Fibroblast of lung (primary cell): ENCODE results near the gene ERP44. TPM values are rescaled to one million over a fixed set of nuclear protein-coding genes. Genes with fewer than 3 reads are reported as not detected.

Experiments used
- DNase-seq, 2 donors: peaks; one replicate each; pipeline versions ENCODE4 v3.0.0 to v3.0.0-alpha.2; 2010; ENCODE audit warnings: low read depth in 2 of 2
- H2AFZ ChIP-seq: 2 replicates; pipeline ENCODE4 v1.5.1; 2012; ENCODE audit warnings: low read length, control low read depth, inconsistent platforms
- H3K27ac ChIP-seq: 2 replicates; pipeline ENCODE4 v1.5.1; 2011; ENCODE audit warnings: low read length, control low read depth; ENCODE audit not compliant: insufficient read depth
- H3K27me3 ChIP-seq: 2 replicates; pipeline ENCODE4 v1.5.1; 2011; ENCODE audit warnings: mild to moderate bottlenecking, low read length; ENCODE audit not compliant: control insufficient read depth, insufficient read depth
- H3K36me3 ChIP-seq: 2 replicates; pipeline ENCODE4 v1.5.1; 2011; ENCODE audit warnings: low read length; ENCODE audit not compliant: control insufficient read depth, insufficient read depth
- H3K4me1 ChIP-seq: 2 replicates; pipeline ENCODE4 v1.5.1; 2011; ENCODE audit warnings: low read length; ENCODE audit not compliant: control insufficient read depth, insufficient read depth; ENCODE audit errors: extremely low read depth
- H3K4me2 ChIP-seq: 2 replicates; pipeline ENCODE4 v1.5.1; 2011; ENCODE audit warnings: low read length, control low read depth; ENCODE audit not compliant: insufficient read depth; ENCODE audit errors: extremely low read depth
- H3K4me3 ChIP-seq, 4 experiments: fragments of 200-600 bp in 1 of 4; sonication (generic) in 1 of 4; replicated peaks in 1 of 4; 2 replicates each; pipeline ENCODE4 v1.5.1; 2011 to 2016; ENCODE audit warnings: low read length in 4 of 4, low read depth in 3 of 4, mild to moderate bottlenecking in 3 of 4, control low read depth in 2 of 4, inconsistent platforms in 1 of 4, mixed read lengths in 1 of 4; ENCODE audit not compliant: insufficient read depth in 1 of 4; ENCODE audit errors: control extremely low read depth in 1 of 4
- H3K79me2 ChIP-seq: 2 replicates; pipeline ENCODE4 v1.5.1; 2012; ENCODE audit warnings: mild to moderate bottlenecking, low read length, inconsistent platforms; ENCODE audit not compliant: control insufficient read depth, insufficient read depth
- H3K9ac ChIP-seq: 2 replicates; pipeline ENCODE4 v1.5.1; 2011; ENCODE audit warnings: mild to moderate bottlenecking, low read length, control low read depth; ENCODE audit not compliant: insufficient read depth
- H3K9me3 ChIP-seq: 2 replicates; pipeline ENCODE4 v1.5.1; 2012; ENCODE audit warnings: low read depth, low read length; ENCODE audit not compliant: control insufficient read depth, insufficient read depth
- H4K20me1 ChIP-seq: 2 replicates; pipeline ENCODE4 v1.5.1; 2011; ENCODE audit warnings: low read length; ENCODE audit not compliant: control insufficient read depth, insufficient read depth; ENCODE audit errors: extremely low read depth
- EZH2 ChIP-seq: IDR thresholded peaks from 2 replicates; pipeline ENCODE4 v1.5.1; 2012; ENCODE audit warnings: low read length, control low read depth, mild to moderate bottlenecking; ENCODE audit errors: missing control alignments
- polyA plus RNA-seq, 2 donors: library from polyadenylated mRNA; depleted of rRNA in 1 of 2; stranded (reverse) in 1 of 2; unstranded in 1 of 2; fragments of >200 nt; gene quantifications; 2 replicates each; pipeline ENCODE4 v1.2.1, GENCODE V29; 2011 to 2012; ENCODE audit warnings: missing spikeins in 1 of 2
- total RNA-seq: library from RNA; depleted of rRNA; stranded (reverse); fragments of >200 nt; gene quantifications from 2 replicates; pipeline ENCODE4 v1.2.1, GENCODE V29; 2014
- TF ChIP-seq, protein P1 (sequence below), 2 donors: IDR thresholded peaks in 1 of 2; conservative IDR thresholded peaks in 1 of 2; 1 replicate in 1 of 2; 2 replicates in 1 of 2; pipeline ENCODE4 v1.5.1; 2011 to 2012; ENCODE audit warnings: low read length in 2 of 2, control low read depth in 1 of 2, inconsistent platforms in 1 of 2, low read depth in 1 of 2, mild to moderate bottlenecking in 1 of 2

The ERP44 gene
- total and polyA plus RNA-seq, 2 donors (not counting 1 experiment from before 2014, with no cell fraction given), result 8.6 to 24.0 TPM

DNA sequence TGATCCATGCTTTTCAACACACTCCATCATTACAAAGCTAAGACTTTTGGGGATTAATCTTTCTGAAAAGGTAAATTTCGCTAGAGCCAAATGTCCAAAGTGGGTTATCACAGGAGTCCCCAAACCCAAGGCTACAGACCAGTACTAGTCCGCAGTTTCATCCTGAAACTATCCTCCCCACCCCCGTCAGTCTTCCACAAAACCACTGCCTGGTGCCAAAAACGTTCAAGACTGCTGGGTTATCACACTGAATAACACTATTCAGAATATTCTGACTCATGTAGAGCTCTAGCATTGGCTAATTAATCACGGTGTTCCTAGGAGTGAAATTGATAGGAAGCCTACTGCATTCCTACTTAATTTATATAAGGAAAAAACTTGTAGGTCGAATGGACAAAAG lies 24.7 kb downstream of the ERP44 start:
- Histone ChIP-seq H4K20me1 (no peaks in the 10 kb centered on the region), H3K27me3 (no peaks in the 10 kb centered on the region), H3K9me3 (no peaks in the 10 kb centered on the region), H2AFZ (no peak overlapping the region), H3K27ac (no peak overlapping the region), H3K4me3 (no peak overlapping the region), H3K79me2 (no peaks in the 10 kb centered on the region), H3K36me3 (no peaks in the 10 kb centered on the region), H3K4me2 (no peak overlapping the region), H3K9ac (no peak overlapping the region), H3K4me1 (no peaks in the 10 kb centered on the region)
- TF ChIP-seq EZH2, result no peak
- TF ChIP-seq, protein P1, sequence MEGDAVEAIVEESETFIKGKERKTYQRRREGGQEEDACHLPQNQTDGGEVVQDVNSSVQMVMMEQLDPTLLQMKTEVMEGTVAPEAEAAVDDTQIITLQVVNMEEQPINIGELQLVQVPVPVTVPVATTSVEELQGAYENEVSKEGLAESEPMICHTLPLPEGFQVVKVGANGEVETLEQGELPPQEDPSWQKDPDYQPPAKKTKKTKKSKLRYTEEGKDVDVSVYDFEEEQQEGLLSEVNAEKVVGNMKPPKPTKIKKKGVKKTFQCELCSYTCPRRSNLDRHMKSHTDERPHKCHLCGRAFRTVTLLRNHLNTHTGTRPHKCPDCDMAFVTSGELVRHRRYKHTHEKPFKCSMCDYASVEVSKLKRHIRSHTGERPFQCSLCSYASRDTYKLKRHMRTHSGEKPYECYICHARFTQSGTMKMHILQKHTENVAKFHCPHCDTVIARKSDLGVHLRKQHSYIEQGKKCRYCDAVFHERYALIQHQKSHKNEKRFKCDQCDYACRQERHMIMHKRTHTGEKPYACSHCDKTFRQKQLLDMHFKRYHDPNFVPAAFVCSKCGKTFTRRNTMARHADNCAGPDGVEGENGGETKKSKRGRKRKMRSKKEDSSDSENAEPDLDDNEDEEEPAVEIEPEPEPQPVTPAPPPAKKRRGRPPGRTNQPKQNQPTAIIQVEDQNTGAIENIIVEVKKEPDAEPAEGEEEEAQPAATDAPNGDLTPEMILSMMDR (conservative IDR thresholded peaks at IDR 0.05 in 1 of 2, IDR thresholded peaks at IDR 0.05 in 1 of 2; ENCODE audit: low read depth in 1 of 2, low read length in 2 of 2), result no peak
- DNase-seq, result peak; percentile 12 to 81

DNA sequence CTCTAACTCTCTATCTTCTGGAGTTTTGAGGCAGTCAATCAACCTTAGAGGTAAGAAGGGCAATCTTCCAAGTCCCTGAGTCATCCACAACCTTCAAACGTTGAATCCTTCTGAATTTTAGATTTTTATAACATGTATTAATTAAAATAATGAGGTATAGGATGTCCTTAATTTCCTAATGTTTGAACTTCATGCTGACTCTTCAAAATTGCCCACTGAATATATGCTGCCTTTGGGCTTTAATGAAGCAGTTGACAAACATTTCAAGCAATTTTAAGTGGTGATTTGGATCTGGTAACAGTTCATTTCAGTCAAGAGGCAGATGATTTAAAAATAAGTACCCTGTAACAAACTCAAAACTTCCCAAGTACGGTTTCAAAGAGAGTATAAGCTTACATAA lies 26.0 kb downstream of the ERP44 start:
- H3K79me2 ChIP-seq, result no peaks in the 10 kb centered on the region
- H2AFZ ChIP-seq, result no peak overlapping the region
- no peaks in the 10 kb centered on the region for H3K4me1 ChIP-seq
- H3K9ac ChIP-seq, result no peak overlapping the region
- H3K4me2 ChIP-seq, result peak overlapping the region; percentile 13
- no peaks in the 10 kb centered on the region for H3K27me3 ChIP-seq
- TF ChIP-seq, protein P1 (conservative IDR thresholded peaks at IDR 0.05 in 1 of 2, IDR thresholded peaks at IDR 0.05 in 1 of 2; ENCODE audit: low read depth in 1 of 2, low read length in 2 of 2), result no peak
- no peak for TF ChIP-seq EZH2
- no peaks in the 10 kb centered on the region for H3K9me3 ChIP-seq
- no peak overlapping the region for H3K4me3 ChIP-seq
- no peaks in the 10 kb centered on the region for H4K20me1 ChIP-seq
- H3K27ac ChIP-seq, result no peak overlapping the region
- no peak for DNase-seq
- H3K36me3 ChIP-seq, result no peaks in the 10 kb centered on the region

DNA sequence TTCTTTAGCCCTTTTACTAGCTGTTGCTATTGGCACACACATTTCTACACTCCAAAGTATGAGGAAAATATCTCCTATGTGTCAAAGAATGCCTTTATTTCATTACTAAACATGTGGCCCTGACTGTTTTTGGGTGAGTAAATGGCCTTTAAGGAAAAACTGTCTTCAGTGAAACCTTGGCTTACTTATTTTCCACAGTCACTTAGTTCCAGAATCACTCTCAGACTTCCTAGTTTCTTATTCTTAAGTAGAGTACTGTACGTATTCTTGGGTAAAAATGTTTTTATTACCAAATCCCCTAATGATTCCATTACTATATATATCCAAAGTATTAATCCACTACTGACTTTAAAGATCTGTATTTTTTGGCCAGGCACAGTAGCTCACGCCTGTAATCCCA lies 27.5 kb downstream of the ERP44 start:
- Histone ChIP-seq H3K36me3 (no peaks in the 10 kb centered on the region), H3K79me2 (no peaks in the 10 kb centered on the region), H3K27ac (no peak overlapping the region), H3K4me3 (no peak overlapping the region), H3K9ac (no peak overlapping the region), H3K4me1 (no peaks in the 10 kb centered on the region), H2AFZ (no peak overlapping the region), H3K4me2 (no peak overlapping the region), H3K9me3 (no peaks in the 10 kb centered on the region), H4K20me1 (no peaks in the 10 kb centered on the region), H3K27me3 (no peaks in the 10 kb centered on the region)
- no peak for DNase-seq
- TF ChIP-seq, protein P1 (conservative IDR thresholded peaks at IDR 0.05 in 1 of 2, IDR thresholded peaks at IDR 0.05 in 1 of 2; ENCODE audit: low read depth in 1 of 2, low read length in 2 of 2), result no peak
